ENCODE results near the gene MYO5B.

Gene MYO5B

GRCh38 chr18:49875155-49875554 lies 319.8 kb downstream of the MYO5B start:
- DNase-seq: no peak

- DNase-seq: no peak
Measured at GRCh38 chr18:49874238-49874637, 320.7 kb downstream of the MYO5B start.

- no peak for DNase-seq
Measured at GRCh38 chr18:49869354-49869753, 325.6 kb downstream of the MYO5B start.

- no peak for DNase-seq
Measured at GRCh38 chr18:49866680-49867079, 328.3 kb downstream of the MYO5B start.

- DNase-seq: no peak
Measured at GRCh38 chr18:49865401-49865800, 329.5 kb downstream of the MYO5B start.

- no peak for DNase-seq
Measured at GRCh38 chr18:49863769-49864621, 331.0 kb downstream of the MYO5B start.

- no peak for DNase-seq
Measured at GRCh38 chr18:49862656-49863385, 332.1 kb downstream of the MYO5B start.

- no peak for DNase-seq
Measured at GRCh38 chr18:49861659-49862058, 333.3 kb downstream of the MYO5B start.

- DNase-seq: no peak
Measured at GRCh38 chr18:49859725-49860124, 335.2 kb downstream of the MYO5B start.

- DNase-seq: no peak
Measured at GRCh38 chr18:49859021-49859359, 336.0 kb downstream of the MYO5B start.

- peak; percentile 59 for DNase-seq
Measured at GRCh38 chr18:49858309-49859020, 336.5 kb downstream of the MYO5B start.

- DNase-seq: no peak
Measured at GRCh38 chr18:49857708-49858107, 337.2 kb downstream of the MYO5B start.

- DNase-seq: no peak
Measured at GRCh38 chr18:49856496-49856895, 338.5 kb downstream of the MYO5B start.

GRCh38 chr18:49855711-49856415 lies 339.1 kb downstream of the MYO5B start:
- DNase-seq: no peak

- no peak for DNase-seq
Measured at GRCh38 chr18:49854681-49855080, 340.3 kb downstream of the MYO5B start.

GRCh38 chr18:49853436-49853835 lies 341.5 kb downstream of the MYO5B start:
- DNase-seq: no peak

GRCh38 chr18:49853011-49853410 lies 341.9 kb downstream of the MYO5B start:
- DNase-seq: no peak

GRCh38 chr18:49851624-49852023 lies 343.3 kb downstream of the MYO5B start:
- DNase-seq: no peak

GRCh38 chr18:49850636-49851035 lies 344.3 kb downstream of the MYO5B start:
- no peak for DNase-seq

- DNase-seq: no peak
Measured at GRCh38 chr18:49849331-49850217, 345.4 kb downstream of the MYO5B start.

GRCh38 chr18:49848115-49848514 lies 346.8 kb downstream of the MYO5B start:
- DNase-seq: no peak

- no peak for DNase-seq
Measured at GRCh38 chr18:49847524-49847923, 347.4 kb downstream of the MYO5B start.
